HEK293 (cell line): ENCODE measurements around the gene ZNF222.

Experiments used
- CTCF ChIA-PET: fragments of 350-600 bp; formaldehyde crosslinking; extraction: SDS; loops from one replicate; lab custom pipeline; 2021; ENCODE audit warnings: antibody characterized with exemption; lab: Yijun Ruan, JAX
- POLR2A ChIA-PET: fragments of 300-600 bp; formaldehyde crosslinking; extraction: SDS; loops from one replicate; lab custom pipeline; 2020; ENCODE audit warnings: antibody characterized with exemption, inconsistent platforms; lab: Yijun Ruan, JAX
- H3K27ac ChIP-seq: fragments of 200-500 bp; sonication (Bioruptor generic); 2 replicates; pipeline ENCODE4 v1.5.1; 2014; ENCODE audit warnings: low read depth, low read length, control low read depth, inconsistent platforms; ENCODE audit errors: extremely low read depth
- H3K36me3 ChIP-seq, 2 experiments: fragments of 200-500 bp in 1 of 2; sonication (Bioruptor generic) in 1 of 2; 1 replicate in 1 of 2; 2 replicates in 1 of 2; pipeline ENCODE4 v1.5.1; 2014 to 2017; ENCODE audit warnings: inconsistent platforms in 2 of 2, low read length in 2 of 2; ENCODE audit not compliant: control insufficient read depth in 2 of 2, insufficient read depth in 1 of 2
- H3K4me1 ChIP-seq: fragments of 200-500 bp; sonication (Bioruptor generic); 2 replicates; pipeline ENCODE4 v1.5.1; 2014; ENCODE audit warnings: mild to moderate bottlenecking, low read length, inconsistent platforms; ENCODE audit not compliant: control insufficient read depth, insufficient read depth
- H3K4me3 ChIP-seq: 2 replicates; pipeline ENCODE4 v1.5.1; 2011; ENCODE audit warnings: low read depth, mild to moderate bottlenecking, control low read depth, low read length, moderate library complexity
- H3K9me3 ChIP-seq: fragments of 200-500 bp; sonication (Bioruptor generic); 2 replicates; pipeline ENCODE4 v1.5.1; 2014; ENCODE audit warnings: low read depth, low read length, inconsistent platforms; ENCODE audit not compliant: control insufficient read depth, insufficient read depth
- RBAK ChIP-seq: fragments of 450-650 bp; formaldehyde crosslinking; IDR thresholded peaks from 2 replicates; pipeline ENCODE4 v1.5.1; 2016; ENCODE audit warnings: missing biosample characterization, missing genetic modification characterization
- SETDB1 ChIP-seq: IDR thresholded peaks from one replicate; pipeline ENCODE4 v1.6.1; 2017; ENCODE audit warnings: mild to moderate bottlenecking, low read length, moderate library complexity, mixed read lengths; ENCODE audit not compliant: insufficient read length
- ZBTB49 ChIP-seq: fragments of 450-650 bp; formaldehyde crosslinking; IDR thresholded peaks from 2 replicates; pipeline ENCODE4 v1.5.1; 2016; ENCODE audit warnings: missing biosample characterization, missing genetic modification characterization, low read depth
- ZFP69B ChIP-seq: fragments of 450-650 bp; formaldehyde crosslinking; IDR thresholded peaks from 2 replicates; pipeline ENCODE4 v1.5.1; 2016; ENCODE audit warnings: missing biosample characterization, missing genetic modification characterization
- ZNF174 ChIP-seq: fragments of 450-650 bp; formaldehyde crosslinking; IDR thresholded peaks from 2 replicates; pipeline ENCODE4 v1.5.0; 2017; ENCODE audit warnings: missing biosample characterization, mild to moderate bottlenecking, missing genetic modification characterization
- ZNF280D ChIP-seq: fragments of 450-650 bp; formaldehyde crosslinking; IDR thresholded peaks from 2 replicates; pipeline ENCODE4 v1.5.1; 2016; ENCODE audit warnings: missing biosample characterization, missing genetic modification characterization
- ZNF416 ChIP-seq: fragments of 450-650 bp; formaldehyde crosslinking; IDR thresholded peaks from 2 replicates; pipeline ENCODE4 v1.5.1; 2016; ENCODE audit warnings: missing biosample characterization, missing genetic modification characterization
- ZNF549 ChIP-seq: fragments of 450-650 bp; IDR thresholded peaks from 2 replicates; pipeline ENCODE4 v1.5.1; 2018; ENCODE audit warnings: missing biosample characterization, missing genetic modification characterization, mild to moderate bottlenecking, inconsistent platforms, moderate library complexity
- ZNF571 ChIP-seq: fragments of 450-650 bp; formaldehyde crosslinking; IDR thresholded peaks from 2 replicates; pipeline ENCODE4 v1.5.0; 2017; ENCODE audit warnings: missing biosample characterization, missing genetic modification characterization
- ZSCAN4 ChIP-seq: fragments of 450-650 bp; formaldehyde crosslinking; IDR thresholded peaks from 2 replicates; pipeline ENCODE4 v1.5.1; 2017; ENCODE audit warnings: missing biosample characterization, missing genetic modification characterization
- TF ChIP-seq, protein P1 (sequence below): fragments of 450-650 bp; formaldehyde crosslinking; optimal IDR thresholded peaks from 2 replicates; pipeline ENCODE3; 2016; ENCODE audit warnings: missing biosample characterization, mild to moderate bottlenecking, missing genetic modification characterization
- TF ChIP-seq, protein P2 (sequence below): fragments of 450-650 bp; formaldehyde crosslinking; conservative IDR thresholded peaks from 2 replicates; pipeline ENCODE4 v1.5.1; 2016; ENCODE audit warnings: low read depth, missing biosample characterization, missing genetic modification characterization

Gene ZNF222

GRCh38 chr19:44026622-44027021, 1.4 kb downstream of the ZNF222 start:
- ChIA-PET POLR2A (no interaction called here), CTCF (interaction anchor here (0.6 kb wide), 1 partner anchor 94 kb away, joined by 3 read pairs; no protein-coding TSS in a partner anchor)
- peaks cover 18% of the 10 kb centered on the region for H3K9me3 ChIP-seq
- peaks cover 13% of the 10 kb centered on the region; the same call in 1 of the 2 replicates for H3K4me1 ChIP-seq
- no peak overlapping the region for H3K27ac ChIP-seq
- H3K36me3 ChIP-seq, result peaks cover 50 to 53% of the 10 kb centered on the region in 2 experiments
- 0 out of 2 replicates have a peak, but pooled peaks have one; percentile 8 for TF ChIP-seq ZSCAN4 (tag by site-specific recombination)
- TF ChIP-seq, protein P1, sequence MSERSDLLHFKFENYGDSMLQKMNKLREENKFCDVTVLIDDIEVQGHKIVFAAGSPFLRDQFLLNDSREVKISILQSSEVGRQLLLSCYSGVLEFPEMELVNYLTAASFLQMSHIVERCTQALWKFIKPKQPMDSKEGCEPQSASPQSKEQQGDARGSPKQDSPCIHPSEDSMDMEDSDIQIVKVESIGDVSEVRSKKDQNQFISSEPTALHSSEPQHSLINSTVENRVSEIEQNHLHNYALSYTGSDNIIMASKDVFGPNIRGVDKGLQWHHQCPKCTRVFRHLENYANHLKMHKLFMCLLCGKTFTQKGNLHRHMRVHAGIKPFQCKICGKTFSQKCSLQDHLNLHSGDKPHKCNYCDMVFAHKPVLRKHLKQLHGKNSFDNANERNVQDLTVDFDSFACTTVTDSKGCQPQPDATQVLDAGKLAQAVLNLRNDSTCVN, result no peak
- 0 out of 2 replicates have a peak, but pooled peaks have one; percentile 19 for TF ChIP-seq ZNF416 (tag by site-specific recombination)
- H3K4me3 ChIP-seq, result no peak overlapping the region

GRCh38 chr19:44032001-44032610, 6.9 kb downstream of the ZNF222 start:
- Histone ChIP-seq H3K9me3 (peaks cover 43% of the 10 kb centered on the region), H3K27ac (no peak overlapping the region), H3K4me1 (no peaks in the 10 kb centered on the region)
- TF ChIP-seq ZNF549 (tag by site-specific recombination) (0 out of 2 replicates have a peak, but pooled peaks have one; percentile 21), ZNF280D (peak; percentile 97), RBAK (tag by site-specific recombination) (0 out of 2 replicates have a peak, but pooled peaks have one; percentile 10), ZNF174 (tag by site-specific recombination) (0 out of 2 replicates have a peak, but pooled peaks have one; percentile 26), ZFP69B (tag by site-specific recombination) (no peak), ZBTB49 (tag by site-specific recombination) (no peak), ZNF571 (tag by site-specific recombination) (no peak), SETDB1 (peak; percentile 99)
- TF ChIP-seq, protein P2, sequence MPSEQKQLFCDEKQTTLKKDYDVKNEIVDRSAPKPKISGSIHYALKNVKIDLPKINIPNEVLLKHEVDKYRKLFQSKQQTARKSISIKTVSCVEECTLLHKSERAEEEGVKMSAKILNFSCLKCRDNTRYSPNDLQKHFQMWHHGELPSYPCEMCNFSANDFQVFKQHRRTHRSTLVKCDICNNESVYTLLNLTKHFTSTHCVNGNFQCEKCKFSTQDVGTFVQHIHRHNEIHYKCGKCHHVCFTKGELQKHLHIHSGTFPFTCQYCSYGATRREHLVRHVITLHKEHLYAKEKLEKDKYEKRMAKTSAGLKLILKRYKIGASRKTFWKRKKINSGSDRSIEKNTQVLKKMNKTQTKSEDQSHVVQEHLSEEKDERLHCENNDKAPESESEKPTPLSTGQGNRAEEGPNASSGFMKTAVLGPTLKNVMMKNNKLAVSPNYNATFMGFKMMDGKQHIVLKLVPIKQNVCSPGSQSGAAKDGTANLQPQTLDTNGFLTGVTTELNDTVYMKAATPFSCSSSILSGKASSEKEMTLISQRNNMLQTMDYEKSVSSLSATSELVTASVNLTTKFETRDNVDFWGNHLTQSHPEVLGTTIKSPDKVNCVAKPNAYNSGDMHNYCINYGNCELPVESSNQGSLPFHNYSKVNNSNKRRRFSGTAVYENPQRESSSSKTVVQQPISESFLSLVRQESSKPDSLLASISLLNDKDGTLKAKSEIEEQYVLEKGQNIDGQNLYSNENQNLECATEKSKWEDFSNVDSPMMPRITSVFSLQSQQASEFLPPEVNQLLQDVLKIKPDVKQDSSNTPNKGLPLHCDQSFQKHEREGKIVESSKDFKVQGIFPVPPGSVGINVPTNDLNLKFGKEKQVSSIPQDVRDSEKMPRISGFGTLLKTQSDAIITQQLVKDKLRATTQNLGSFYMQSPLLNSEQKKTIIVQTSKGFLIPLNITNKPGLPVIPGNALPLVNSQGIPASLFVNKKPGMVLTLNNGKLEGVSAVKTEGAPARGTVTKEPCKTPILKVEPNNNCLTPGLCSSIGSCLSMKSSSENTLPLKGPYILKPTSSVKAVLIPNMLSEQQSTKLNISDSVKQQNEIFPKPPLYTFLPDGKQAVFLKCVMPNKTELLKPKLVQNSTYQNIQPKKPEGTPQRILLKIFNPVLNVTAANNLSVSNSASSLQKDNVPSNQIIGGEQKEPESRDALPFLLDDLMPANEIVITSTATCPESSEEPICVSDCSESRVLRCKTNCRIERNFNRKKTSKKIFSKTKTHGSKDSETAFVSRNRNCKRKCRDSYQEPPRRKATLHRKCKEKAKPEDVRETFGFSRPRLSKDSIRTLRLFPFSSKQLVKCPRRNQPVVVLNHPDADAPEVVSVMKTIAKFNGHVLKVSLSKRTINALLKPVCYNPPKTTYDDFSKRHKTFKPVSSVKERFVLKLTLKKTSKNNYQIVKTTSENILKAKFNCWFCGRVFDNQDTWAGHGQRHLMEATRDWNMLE, result peak; percentile 61; the same call in 1 of the 2 replicates
- TF ChIP-seq, all 188 proteins: peak for 6
- ChIA-PET POLR2A (interaction anchor here (0.6 kb wide), 1 partner anchor 10 kb away, joined by 3 read pairs; no protein-coding TSS in a partner anchor), CTCF (interaction anchor here (0.6 kb wide), 1 partner anchor 362 kb away, joined by 5 read pairs; the partner anchor contains the start of gene PLAUR)
- Histone ChIP-seq H3K4me3 (no peak overlapping the region), H3K36me3 (peaks cover 57 to 62% of the 10 kb centered on the region in 2 experiments)
